Activated CD4-positive, CD25-positive, alpha-beta regulatory T cell (primary cell): ENCODE results near the gene GNAT3.

Experiments
- DNase-seq, 4 experiments: peaks; one replicate each; lab custom pipeline; 2025; lab: John Stamatoyannopoulos, UW

The GNAT3 gene

DNA sequence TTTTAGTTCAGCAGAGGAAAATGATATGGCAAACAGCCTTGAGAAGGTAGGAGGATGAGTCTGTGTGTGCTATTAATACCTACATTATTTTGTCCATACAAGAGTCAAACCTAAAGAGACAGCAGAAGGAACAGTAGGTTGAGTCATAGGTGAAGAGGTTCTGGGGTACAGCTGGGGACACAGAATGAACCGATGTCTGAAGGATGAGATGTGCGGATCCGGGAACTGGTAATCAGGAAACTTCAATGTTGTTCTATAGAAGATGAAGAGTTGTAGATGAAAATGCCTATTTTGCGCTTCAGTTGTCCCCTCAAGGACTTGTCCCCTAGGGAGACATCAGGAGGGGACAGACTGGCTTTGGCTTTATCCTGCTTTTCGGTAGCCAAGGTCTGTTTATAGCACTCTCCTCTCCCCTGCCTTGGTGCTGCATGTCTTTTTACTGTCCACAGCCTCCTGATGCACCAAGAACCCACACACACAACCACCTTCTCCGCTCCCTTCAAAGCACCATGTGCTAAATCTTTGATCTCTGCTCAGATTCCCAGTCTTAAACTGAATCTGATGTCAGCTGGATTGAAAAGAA, 94.6 kb downstream of the GNAT3 start:
- DNase-seq = no peak

DNA sequence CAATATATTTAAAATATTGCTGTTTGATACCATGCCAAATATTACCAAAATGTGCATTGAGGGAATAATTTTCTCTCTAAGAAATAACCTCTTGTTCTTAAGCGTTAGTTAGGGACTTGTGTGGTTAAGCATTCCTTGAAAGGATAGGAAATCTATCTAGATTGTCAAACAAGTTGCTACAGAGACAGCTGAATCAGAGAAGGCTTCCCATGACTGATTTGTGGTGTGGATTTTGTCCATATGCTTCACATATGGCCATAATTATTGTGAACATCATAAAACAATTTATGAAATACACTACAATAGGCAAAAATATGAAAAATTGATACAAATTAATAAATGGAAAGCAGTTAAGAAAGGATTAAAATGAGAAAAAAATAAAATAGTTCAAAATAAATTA, 96.3 kb downstream of the GNAT3 start:
- DNase-seq = no peak

DNA sequence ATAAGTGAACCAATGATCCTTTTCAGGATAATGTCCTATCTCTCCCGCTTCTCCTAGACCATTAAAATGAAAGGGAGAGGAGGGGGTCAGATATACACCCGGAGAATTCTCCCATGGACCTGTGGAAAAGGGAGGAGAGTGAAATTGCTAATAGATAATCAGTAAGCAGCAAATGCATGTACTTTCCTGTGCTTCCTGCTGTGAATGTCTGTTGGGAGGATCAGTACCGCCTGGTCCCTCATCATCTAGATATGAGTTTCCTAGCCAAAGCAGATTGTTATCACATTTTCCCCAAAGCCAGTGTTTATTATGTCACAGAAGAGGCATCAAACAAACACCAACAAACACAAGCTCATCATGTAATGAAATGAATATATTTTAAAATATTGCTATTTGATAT, 96.8 kb downstream of the GNAT3 start:
- DNase-seq = no peak

DNA sequence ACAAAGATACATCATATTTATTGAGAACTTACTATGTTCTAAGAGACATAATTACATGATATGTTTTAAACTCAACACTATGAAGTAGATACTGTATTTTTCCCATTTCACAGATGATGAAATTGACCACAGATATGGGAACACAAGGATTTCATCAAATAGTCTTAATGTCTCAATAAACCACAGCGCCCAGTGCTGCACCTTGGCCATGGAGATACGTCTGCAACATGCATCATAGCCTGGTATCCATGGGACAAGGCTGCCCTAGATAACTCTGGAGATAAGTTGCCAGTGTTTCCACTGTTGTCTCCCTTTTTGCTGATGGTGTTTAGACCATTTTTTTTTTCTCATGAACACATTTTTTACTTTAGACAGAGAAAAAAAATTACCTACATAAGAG, 97.5 kb downstream of the GNAT3 start:
- DNase-seq = no peak

DNA sequence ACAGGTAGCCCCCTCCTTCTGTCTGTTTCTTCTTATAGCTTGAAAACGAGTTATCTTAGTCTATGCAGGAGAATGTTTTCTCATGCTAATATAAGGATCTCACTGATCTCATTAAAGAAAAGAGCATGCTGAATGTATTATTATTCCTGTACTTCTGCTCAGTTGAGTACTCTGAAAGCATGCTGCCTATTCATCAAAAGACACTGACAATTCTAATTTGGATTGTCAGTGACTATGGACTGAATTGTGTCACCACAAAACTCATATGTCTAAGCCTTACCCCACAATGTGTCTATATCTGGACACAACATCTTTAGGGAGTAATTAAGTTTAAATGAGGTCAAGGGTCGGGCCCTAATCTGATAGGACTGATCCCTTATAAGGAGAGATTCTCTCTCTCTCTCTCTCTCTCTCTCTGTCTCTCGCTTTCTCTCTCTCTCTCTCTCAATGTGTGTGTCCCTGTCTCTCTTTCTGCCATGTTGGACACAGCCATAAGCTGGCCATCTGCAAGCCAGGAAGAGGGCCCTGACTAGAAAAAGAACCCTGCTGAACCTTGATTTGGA, 98.4 kb downstream of the GNAT3 start:
- DNase-seq = no peak

DNA sequence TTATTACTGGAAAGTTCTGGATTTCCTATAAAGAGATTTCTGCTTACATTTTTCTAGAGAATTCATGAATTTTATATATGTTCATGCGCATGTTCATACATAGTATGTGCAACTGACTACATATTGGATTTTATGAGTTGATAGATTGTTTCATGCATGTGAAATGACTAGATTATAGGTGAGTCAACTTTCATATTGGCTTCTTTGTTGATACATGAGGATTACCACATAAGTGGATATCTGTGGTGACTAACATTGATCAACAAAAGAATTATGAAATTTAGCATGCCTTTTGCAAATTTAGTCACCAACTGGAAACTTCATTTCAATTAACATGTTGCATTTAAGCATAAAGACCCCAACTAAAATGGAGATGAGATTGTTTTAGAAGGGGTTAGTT, 99.0 kb downstream of the GNAT3 start:
- no peak for DNase-seq

DNA sequence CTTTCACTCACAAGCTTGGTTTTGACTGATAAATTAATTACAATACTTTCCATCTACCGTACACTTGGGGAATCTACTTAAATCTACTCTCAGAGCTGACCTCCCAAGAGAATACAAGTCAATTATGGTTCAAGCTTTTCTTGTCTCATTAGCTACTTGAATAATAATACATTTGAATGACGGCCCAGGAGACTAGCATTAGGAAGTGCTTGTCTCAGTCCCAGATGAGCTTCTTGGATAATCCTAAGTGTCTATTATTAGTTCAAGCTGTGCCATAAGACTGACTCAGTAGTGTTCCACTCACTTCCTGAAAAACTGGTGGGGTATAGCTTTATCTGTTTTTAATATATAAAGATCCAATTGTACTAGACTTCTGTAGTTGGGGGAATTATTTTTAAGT, 100.2 kb downstream of the GNAT3 start:
- DNase-seq = no peak

DNA sequence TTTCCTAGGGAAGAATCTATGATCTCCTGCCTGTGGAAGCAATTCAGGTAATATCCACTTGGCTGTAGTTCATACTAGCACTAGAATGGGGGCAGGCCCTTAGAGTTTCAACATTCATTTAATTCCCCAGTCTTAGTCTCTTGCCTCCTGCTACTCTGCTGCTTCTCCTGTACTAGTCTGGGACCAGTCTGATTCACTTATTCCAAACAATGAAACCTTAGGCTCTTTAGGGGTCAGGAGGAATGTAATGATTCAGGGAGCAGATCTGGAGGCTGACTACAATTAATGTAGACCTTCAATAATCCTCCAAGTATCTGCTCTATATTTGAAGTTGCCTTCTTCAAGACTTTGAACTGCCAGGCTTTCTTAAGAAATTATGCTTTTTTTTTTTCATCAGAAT, 101.8 kb downstream of the GNAT3 start:
- DNase-seq = no peak
